ENCODE data around the gene RLBP1.

DNA sequence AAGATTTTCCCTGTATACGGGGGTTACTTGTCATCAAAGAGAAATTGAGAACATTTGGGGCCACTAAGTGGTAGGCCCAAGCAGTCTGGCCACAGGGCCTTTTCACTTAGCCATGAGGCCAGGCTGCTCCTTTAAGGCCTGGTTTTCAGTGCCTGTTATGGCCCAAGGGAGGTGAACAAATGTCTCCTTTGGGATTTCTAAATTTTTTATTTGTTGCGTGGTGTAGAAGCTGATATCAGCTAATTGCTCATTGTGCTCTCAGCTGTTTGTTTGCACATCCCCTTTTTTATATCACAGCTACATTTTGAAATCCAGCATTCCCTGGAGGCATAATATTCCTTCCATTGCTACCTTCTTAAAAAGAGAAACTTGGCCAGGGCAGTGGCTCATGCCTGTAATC lies 48.5 kb downstream of the RLBP1 start:
- TF ChIP-seq EZH2phosphoT487 (IDR thresholded peaks at IDR 0.05; ENCODE audit: low read depth), result no peak
- TF ChIP-seq, protein P1, sequence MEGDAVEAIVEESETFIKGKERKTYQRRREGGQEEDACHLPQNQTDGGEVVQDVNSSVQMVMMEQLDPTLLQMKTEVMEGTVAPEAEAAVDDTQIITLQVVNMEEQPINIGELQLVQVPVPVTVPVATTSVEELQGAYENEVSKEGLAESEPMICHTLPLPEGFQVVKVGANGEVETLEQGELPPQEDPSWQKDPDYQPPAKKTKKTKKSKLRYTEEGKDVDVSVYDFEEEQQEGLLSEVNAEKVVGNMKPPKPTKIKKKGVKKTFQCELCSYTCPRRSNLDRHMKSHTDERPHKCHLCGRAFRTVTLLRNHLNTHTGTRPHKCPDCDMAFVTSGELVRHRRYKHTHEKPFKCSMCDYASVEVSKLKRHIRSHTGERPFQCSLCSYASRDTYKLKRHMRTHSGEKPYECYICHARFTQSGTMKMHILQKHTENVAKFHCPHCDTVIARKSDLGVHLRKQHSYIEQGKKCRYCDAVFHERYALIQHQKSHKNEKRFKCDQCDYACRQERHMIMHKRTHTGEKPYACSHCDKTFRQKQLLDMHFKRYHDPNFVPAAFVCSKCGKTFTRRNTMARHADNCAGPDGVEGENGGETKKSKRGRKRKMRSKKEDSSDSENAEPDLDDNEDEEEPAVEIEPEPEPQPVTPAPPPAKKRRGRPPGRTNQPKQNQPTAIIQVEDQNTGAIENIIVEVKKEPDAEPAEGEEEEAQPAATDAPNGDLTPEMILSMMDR (IDR thresholded peaks at IDR 0.05; ENCODE audit: low read depth, low read length), result no peak
